HTR-8/SVneo (cell line): ENCODE measurements around the gene FOXD3.
A peak's percentile ranks its signal among the peaks of the same experiment; 100 is the strongest.

Source experiments
- DNase-seq: peaks from one replicate; pipeline ENCODE4 v3.0.0; 2011; ENCODE audit warnings: low spot score, mixed read lengths; ENCODE audit not compliant: insufficient read length
- FAIRE-seq: peaks from 2 replicates; lab custom pipeline; 2011; peaks lifted over from hg19 to GRCh38; lab: Jason Lieb, UNC

FOXD3 gene

GRCh38 chr1:63320022-63320721, 2.2 kb upstream of the FOXD3 start:
- no peak for FAIRE-seq
- DNase-seq, result no peak

- FAIRE-seq (no peak), DNase-seq (no peak)
Measured at GRCh38 chr1:63321066-63321784, 1.1 kb upstream of the FOXD3 start.

GRCh38 chr1:63321785-63322113, 618 bp upstream of the FOXD3 start:
- FAIRE-seq, result no peak

GRCh38 chr1:63322944-63323864, 837 bp downstream of the FOXD3 start:
- DNase-seq (peak; percentile 10), FAIRE-seq (no peak)

More at GRCh38 chr1:63321785-63322113, 618 bp upstream of the FOXD3 start:
- no peak for DNase-seq

- FAIRE-seq, result no peak
- no peak for DNase-seq
Measured at GRCh38 chr1:63323865-63324778, 1.8 kb downstream of the FOXD3 start.

GRCh38 chr1:63324779-63325119, 2.4 kb downstream of the FOXD3 start:
- no peak for DNase-seq
- FAIRE-seq, result no peak

GRCh38 chr1:63325279-63325985, 3.1 kb downstream of the FOXD3 start:
- DNase-seq, result no peak
- no peak for FAIRE-seq

GRCh38 chr1:63326106-63326472, 3.7 kb downstream of the FOXD3 start:
- FAIRE-seq (no peak), DNase-seq (no peak)

- DNase-seq (no peak), FAIRE-seq (no peak)
Measured at GRCh38 chr1:63326473-63327380, 4.4 kb downstream of the FOXD3 start.

- peak; percentile 75 for DNase-seq
- peak; percentile 9 for FAIRE-seq
Measured at GRCh38 chr1:63327417-63328054, 5.2 kb downstream of the FOXD3 start.

GRCh38 chr1:63328122-63328521, 5.8 kb downstream of the FOXD3 start:
- FAIRE-seq (no peak), DNase-seq (no peak)

- no peak for DNase-seq
- FAIRE-seq, result no peak
Measured at GRCh38 chr1:63328781-63329180, 6.4 kb downstream of the FOXD3 start.

GRCh38 chr1:63329621-63330330, 7.4 kb downstream of the FOXD3 start:
- DNase-seq (no peak), FAIRE-seq (no peak)

- DNase-seq (no peak), FAIRE-seq (no peak)
Measured at GRCh38 chr1:63330331-63330916, 8.1 kb downstream of the FOXD3 start.

- DNase-seq, result no peak
- FAIRE-seq, result no peak
Measured at GRCh38 chr1:63342402-63342801, 20.0 kb downstream of the FOXD3 start.

- DNase-seq, result no peak
Measured at GRCh38 chr1:63343922-63344321, 21.6 kb downstream of the FOXD3 start.

GRCh38 chr1:63350320-63350719, 28.0 kb downstream of the FOXD3 start:
- DNase-seq (no peak), FAIRE-seq (no peak)

More at GRCh38 chr1:63343922-63344321, 21.6 kb downstream of the FOXD3 start:
- no peak for FAIRE-seq
